GM21526 (cell line): ENCODE measurements around the gene ATP1A4.

ENCODE experiments used
- ATAC-seq: cut with Tn5 transposase; IDR thresholded peaks from one replicate; pipeline ENCODE4 v1.9.1; 2021; ENCODE audit warnings: moderate library complexity; ENCODE audit not compliant: unreplicated experiment, low FRiP score

The ATP1A4 gene

GRCh38 chr1:160139840-160140239, 11.6 kb upstream of the ATP1A4 start:
- no peak for ATAC-seq

- ATAC-seq: no peak
Measured at GRCh38 chr1:160143695-160144094, 7.7 kb upstream of the ATP1A4 start.

GRCh38 chr1:160144921-160145320, 6.5 kb upstream of the ATP1A4 start:
- no peak for ATAC-seq

GRCh38 chr1:160146107-160146506, 5.3 kb upstream of the ATP1A4 start:
- no peak for ATAC-seq

DNA sequence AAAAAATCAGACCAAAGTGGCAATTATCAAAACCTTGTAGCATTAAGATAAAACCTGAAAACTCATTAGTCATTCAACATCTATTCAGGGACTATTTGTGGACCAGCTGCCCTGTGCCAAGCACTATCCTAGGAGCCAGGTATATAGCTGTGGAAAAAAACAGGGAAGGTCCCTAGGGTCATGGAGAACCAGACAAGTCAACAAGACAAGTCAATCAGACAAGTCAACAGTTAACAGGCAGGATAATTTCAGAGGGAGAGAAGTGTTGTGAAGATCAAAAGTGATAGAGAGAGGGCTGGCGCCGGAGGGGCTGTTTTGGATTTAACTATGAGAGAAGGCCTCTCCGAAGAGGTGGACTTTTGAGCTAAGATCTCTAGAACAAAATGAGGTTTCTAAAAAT, 3.3 kb upstream of the ATP1A4 start:
- ATAC-seq: no peak

DNA sequence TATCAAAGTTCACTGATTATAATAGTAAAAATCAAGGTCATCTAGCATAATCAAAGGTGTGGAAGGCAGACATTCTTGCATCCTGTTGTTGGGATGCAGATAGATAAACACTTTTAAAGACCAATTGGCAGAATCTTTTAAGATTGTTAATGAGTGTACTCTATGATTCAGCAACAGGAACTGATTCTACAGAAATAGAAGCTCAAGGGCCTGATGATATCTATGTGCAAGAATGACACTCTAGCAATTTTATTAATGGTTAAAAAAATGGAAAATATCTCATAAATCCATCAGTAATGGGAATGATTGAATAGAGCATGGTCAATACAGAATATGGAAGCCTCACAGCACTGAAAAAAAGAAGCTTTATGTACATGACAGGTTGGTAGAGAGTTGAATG, 2.2 kb upstream of the ATP1A4 start:
- ATAC-seq: no peak

- no peak for ATAC-seq
Measured at GRCh38 chr1:160149716-160150115, 1.7 kb upstream of the ATP1A4 start.

DNA sequence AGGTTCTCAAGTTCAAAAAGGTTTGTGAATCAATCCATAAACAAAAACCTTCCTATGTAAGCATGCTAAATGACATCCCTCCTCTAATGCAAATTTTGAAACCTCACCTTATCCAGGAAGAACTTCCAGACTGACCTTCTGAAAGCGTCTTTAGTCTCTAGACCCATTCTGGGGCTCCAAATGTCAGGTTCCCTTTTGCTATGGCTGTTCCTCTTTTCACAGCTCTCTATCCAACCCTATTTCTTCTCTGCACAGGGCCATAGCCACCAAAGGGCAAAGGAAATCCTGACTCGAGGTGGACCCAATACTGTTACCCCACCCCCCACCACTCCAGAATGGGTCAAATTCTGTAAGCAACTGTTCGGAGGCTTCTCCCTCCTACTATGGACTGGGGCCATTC, 3.4 kb downstream of the ATP1A4 start:
- ATAC-seq: no peak

GRCh38 chr1:160156361-160156760, 5.0 kb downstream of the ATP1A4 start:
- ATAC-seq: no peak

DNA sequence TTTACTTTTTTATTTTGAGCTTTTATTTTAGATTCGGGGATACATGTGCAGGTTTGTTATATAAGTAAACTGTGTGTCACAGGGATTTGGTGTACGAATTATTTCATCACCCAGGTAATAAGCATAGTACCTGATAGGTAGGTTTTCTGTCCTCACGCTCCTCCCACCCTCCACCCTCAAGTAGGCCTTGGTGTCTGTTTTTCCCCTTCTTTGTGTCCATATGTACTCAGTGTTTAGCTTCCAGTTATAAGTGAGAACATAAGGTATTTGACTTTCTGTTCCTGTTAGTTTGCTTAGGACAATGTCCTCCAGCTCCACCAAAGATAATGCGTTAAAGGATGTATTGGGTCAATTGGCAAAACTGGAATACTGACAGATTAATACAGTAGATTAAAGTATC, 5.8 kb downstream of the ATP1A4 start:
- no peak for ATAC-seq

GRCh38 chr1:160158031-160158430, 6.6 kb downstream of the ATP1A4 start:
- ATAC-seq: no peak

DNA sequence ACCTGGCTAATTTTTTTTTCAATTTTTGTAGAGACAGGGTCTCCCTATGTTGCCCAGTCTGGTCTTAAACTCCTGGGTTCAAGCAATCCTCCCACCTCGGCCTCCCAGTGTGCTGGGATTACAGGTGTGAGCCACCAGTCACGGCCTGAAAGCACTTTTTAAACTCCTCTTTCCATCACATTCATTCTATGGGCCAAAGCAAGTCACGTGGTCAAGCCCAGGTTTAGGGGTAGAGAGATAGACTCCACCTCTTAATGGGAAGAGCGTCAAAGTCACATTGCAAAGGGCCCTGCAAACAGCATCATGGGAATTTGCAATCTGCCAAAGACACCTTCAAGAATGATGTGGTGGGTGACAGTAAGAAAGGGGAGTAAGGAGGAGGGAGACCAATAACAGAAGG, 7.1 kb downstream of the ATP1A4 start:
- ATAC-seq: no peak

GRCh38 chr1:160159846-160160245, 8.4 kb downstream of the ATP1A4 start:
- ATAC-seq: no peak

DNA sequence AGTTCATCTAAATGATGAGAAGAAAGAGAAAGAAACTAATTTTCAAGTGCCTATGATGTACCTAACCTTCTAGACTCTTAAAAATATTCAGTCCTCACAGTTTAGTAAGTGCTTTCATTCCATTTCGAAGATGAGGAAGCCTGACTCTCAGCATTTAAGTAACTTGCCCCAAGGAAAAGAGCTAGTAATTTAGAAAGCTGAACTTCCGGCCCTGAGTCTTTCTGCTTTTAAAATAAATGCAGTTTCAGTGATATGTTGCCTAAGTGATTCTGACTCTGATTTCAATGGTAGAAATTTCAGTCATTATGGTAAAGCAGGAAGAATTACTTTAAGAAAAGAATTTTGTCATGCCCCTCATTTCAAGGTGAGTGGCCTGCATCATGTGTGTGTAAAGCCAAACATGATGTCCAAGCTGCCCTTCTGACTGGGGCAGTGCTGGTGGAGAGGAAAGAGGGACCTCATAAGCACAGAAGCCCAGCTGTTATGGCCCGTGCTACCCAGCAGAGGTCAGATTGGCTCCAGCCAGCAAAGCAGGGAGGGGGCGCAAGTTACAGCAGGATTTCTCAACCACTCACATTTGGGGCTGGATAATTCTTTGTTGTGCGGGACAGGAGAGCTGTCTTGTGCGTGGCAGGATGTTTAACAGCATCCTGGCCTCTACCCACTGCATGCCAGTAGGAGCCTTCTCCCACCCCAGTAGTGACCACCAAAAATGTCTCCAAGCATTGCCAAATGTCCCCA, 10.7 kb downstream of the ATP1A4 start:
- no peak for ATAC-seq

GRCh38 chr1:160162931-160163330, 11.5 kb downstream of the ATP1A4 start:
- no peak for ATAC-seq

GRCh38 chr1:160163615-160164014, 12.2 kb downstream of the ATP1A4 start:
- ATAC-seq: no peak

GRCh38 chr1:160164121-160164520, 12.7 kb downstream of the ATP1A4 start:
- no peak for ATAC-seq

DNA sequence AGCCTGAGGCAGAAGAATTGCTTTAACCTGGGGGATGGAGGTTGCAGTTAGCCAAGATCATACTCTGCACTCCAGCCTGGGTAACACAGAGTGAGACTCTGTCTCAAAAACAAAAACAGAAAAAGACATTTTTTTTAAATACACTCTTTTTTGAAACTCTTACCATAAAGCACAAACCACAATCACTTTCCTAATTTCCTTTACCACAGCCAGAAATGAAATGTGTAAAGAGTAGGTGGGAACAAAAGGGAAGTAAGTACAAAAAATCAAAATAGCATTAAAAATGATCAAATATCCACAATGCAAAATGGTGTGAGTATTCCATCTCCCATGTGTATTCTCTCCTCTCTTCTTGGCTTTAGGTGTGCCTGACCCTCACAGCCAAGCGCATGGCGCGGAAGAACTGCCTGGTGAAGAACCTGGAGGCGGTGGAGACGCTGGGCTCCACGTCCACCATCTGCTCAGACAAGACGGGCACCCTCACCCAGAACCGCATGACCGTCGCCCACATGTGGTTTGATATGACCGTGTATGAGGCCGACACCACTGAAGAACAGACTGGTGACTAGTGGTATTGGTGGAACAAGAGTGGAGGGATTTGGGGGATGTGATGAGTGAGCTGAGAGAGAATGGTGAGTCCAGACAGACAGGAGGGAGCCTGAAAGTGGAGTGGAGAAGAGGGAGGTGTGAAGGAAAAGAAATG, 14.9 kb downstream of the ATP1A4 start:
- ATAC-seq: no peak

DNA sequence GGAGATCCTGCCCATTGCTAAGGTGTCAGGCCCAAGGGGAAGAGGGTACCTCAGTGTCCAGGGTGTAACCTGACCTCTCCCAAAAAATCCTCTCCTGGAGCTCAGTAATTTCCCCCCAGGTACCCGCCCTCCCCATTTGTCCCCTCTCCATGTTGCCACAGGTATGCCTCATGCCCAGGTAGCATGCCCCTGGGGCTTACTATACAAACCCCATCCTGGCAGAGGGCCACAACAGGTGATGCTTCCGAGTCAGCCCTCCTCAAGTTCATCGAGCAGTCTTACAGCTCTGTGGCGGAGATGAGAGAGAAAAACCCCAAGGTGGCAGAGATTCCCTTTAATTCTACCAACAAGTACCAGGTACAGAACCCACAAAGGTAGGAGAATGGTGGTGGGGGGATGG, 15.7 kb downstream of the ATP1A4 start:
- no peak for ATAC-seq

- ATAC-seq: no peak
Measured at GRCh38 chr1:160167580-160167979, 16.2 kb downstream of the ATP1A4 start.

GRCh38 chr1:160168016-160168415, 16.6 kb downstream of the ATP1A4 start:
- no peak for ATAC-seq
